H1 (cell line): ENCODE measurements around the gene PSMD13. TPM values are rescaled to one million over a fixed set of nuclear protein-coding genes. Genes with fewer than 3 reads are reported as not detected.

Experiments
- CTCF ChIA-PET: fragments of 300-600 bp; sonication (Branson Sonifier 250); formaldehyde crosslinking; loops from one replicate; lab custom pipeline; 2021; ENCODE audit not compliant: partially characterized antibody; lab: Charles Lee
- POLR2A ChIA-PET: fragments of 300-600 bp; sonication (Branson Sonifier 250); formaldehyde crosslinking; loops from one replicate; lab custom pipeline; 2021; ENCODE audit warnings: inconsistent platforms; ENCODE audit not compliant: partially characterized antibody; lab: Charles Lee
- DNase-seq, 2 experiments: peaks; one replicate each; pipeline versions ENCODE4 v3.0.0 to v3.0.0-alpha.2; 2010 to 2022; ENCODE audit warnings: low spot score in 2 of 2, low read depth in 1 of 2, mixed read lengths in 1 of 2
- FAIRE-seq: peaks from 2 replicates; lab custom pipeline; 2011; peaks lifted over from hg19 to GRCh38; lab: Jason Lieb, UNC
- H2AFZ ChIP-seq: 2 replicates; pipeline ENCODE4 v1.8.1; 2012; ENCODE audit warnings: low read length, inconsistent platforms
- H2AK5ac ChIP-seq: 2 replicates; pipeline ENCODE4 v1.6.1; 2013; ENCODE audit warnings: low read depth, low read length
- H2BK120ac ChIP-seq: replicated peaks from 2 replicates; pipeline ENCODE3; 2013; ENCODE audit warnings: low read depth, low read length, inconsistent platforms
- H2BK12ac ChIP-seq: 2 replicates; pipeline ENCODE4 v1.6.1; 2013; ENCODE audit warnings: low read depth, low read length
- H2BK15ac ChIP-seq: 2 replicates; pipeline ENCODE4 v1.6.1; 2013; ENCODE audit warnings: low read length
- H2BK20ac ChIP-seq: 2 replicates; pipeline ENCODE4 v1.6.1; 2013; ENCODE audit warnings: low read length
- H2BK5ac ChIP-seq: 2 replicates; pipeline ENCODE4 v1.6.1; 2013; ENCODE audit warnings: low read depth, low read length
- H3K14ac ChIP-seq: 2 replicates; pipeline ENCODE4 v1.6.1; 2013; ENCODE audit warnings: inconsistent platforms; ENCODE audit not compliant: insufficient read length
- H3K18ac ChIP-seq: 2 replicates; pipeline ENCODE4 v1.6.1; 2013; ENCODE audit warnings: low read length; ENCODE audit errors: extremely low read depth
- H3K23ac ChIP-seq: 2 replicates; pipeline ENCODE4 v1.6.1; 2013; ENCODE audit warnings: inconsistent platforms; ENCODE audit not compliant: insufficient read length
- H3K23me2 ChIP-seq: 2 replicates; pipeline ENCODE4 v1.6.1; 2013; ENCODE audit warnings: low read depth, low read length
- H3K27ac ChIP-seq: 2 replicates; pipeline ENCODE4 v1.6.1; 2011; ENCODE audit warnings: low read depth, low read length, inconsistent platforms
- H3K27me3 ChIP-seq, 4 experiments: replicated peaks in 1 of 4; 1 replicate in 1 of 4; 2 replicates in 3 of 4; pipeline versions ENCODE4 v1.6.1 to v1.8.1; 2011 to 2013; ENCODE audit warnings: low read length in 3 of 4, mild to moderate bottlenecking in 3 of 4, inconsistent platforms in 2 of 4, mixed read lengths in 2 of 4, moderate library complexity in 1 of 4; ENCODE audit not compliant: control insufficient read depth in 3 of 4, insufficient read depth in 3 of 4; ENCODE audit errors: extremely low read depth in 1 of 4
- H3K36me3 ChIP-seq, 4 experiments: 2 replicates each; pipeline versions ENCODE4 v1.6.1 to v1.8.1; 2011 to 2013; ENCODE audit warnings: mild to moderate bottlenecking in 4 of 4, low read length in 3 of 4, moderate library complexity in 2 of 4, control low read depth in 1 of 4, inconsistent platforms in 1 of 4; ENCODE audit not compliant: insufficient read depth in 4 of 4, control insufficient read depth in 2 of 4
- H3K4ac ChIP-seq: replicated peaks from 2 replicates; pipeline ENCODE3; 2013; ENCODE audit warnings: low read length, low read depth, mixed read lengths, inconsistent platforms; ENCODE audit not compliant: insufficient read length
- H3K4me1 ChIP-seq, 4 experiments: replicated peaks in 1 of 4; 1 replicate in 1 of 4; 2 replicates in 3 of 4; pipeline versions ENCODE4 v1.6.1 to v1.8.1; 2011 to 2013; ENCODE audit warnings: low read length in 3 of 4, inconsistent platforms in 2 of 4, mixed read lengths in 1 of 4; ENCODE audit not compliant: insufficient read depth in 4 of 4, control insufficient read depth in 3 of 4
- H3K4me2 ChIP-seq, 2 experiments: 2 replicates each; pipeline versions ENCODE4 v1.6.1 to v1.8.1; 2011 to 2013; ENCODE audit warnings: low read depth in 2 of 2, low read length in 2 of 2, control low read depth in 1 of 2, inconsistent platforms in 1 of 2, mild to moderate bottlenecking in 1 of 2; ENCODE audit not compliant: insufficient read depth in 1 of 2
- H3K4me3 ChIP-seq, 4 experiments: fragments of 200-600, 300-600 bp in 1 of 4; sonication (generic), shearing (Covaris generic), sonication (Bioruptor Twin) in 1 of 4; 2 replicates each; pipeline versions ENCODE4 v1.5.1 to v1.8.1; 2011 to 2016; ENCODE audit warnings: low read length in 4 of 4, low read depth in 3 of 4, control low read depth in 2 of 4, inconsistent platforms in 2 of 4, mild to moderate bottlenecking in 2 of 4, mixed read lengths in 1 of 4, moderate library complexity in 1 of 4; ENCODE audit not compliant: insufficient read depth in 2 of 4; ENCODE audit errors: extremely low read depth in 1 of 4
- H3K56ac ChIP-seq: replicated peaks from 2 replicates; pipeline ENCODE3; 2013; ENCODE audit warnings: low read depth, mild to moderate bottlenecking, mixed read lengths, low read length, inconsistent platforms; ENCODE audit not compliant: insufficient read length
- H3K79me1 ChIP-seq: 2 replicates; pipeline ENCODE4 v1.6.1; 2013; ENCODE audit warnings: low read depth, low read length, control low read depth
- H3K79me2 ChIP-seq, 2 experiments: 2 replicates each; pipeline versions ENCODE4 v1.6.1 to v1.8.1; 2012 to 2013; ENCODE audit warnings: low read length in 2 of 2, mild to moderate bottlenecking in 2 of 2, inconsistent platforms in 1 of 2; ENCODE audit not compliant: insufficient read depth in 2 of 2, control insufficient read depth in 1 of 2
- H3K9ac ChIP-seq, 4 experiments: replicated peaks in 1 of 4; 1 replicate in 1 of 4; 2 replicates in 3 of 4; pipeline versions ENCODE4 v1.6.1 to v1.8.1; 2011 to 2013; ENCODE audit warnings: low read depth in 3 of 4, low read length in 3 of 4, control low read depth in 2 of 4, mild to moderate bottlenecking in 2 of 4, moderate library complexity in 2 of 4, inconsistent platforms in 1 of 4; ENCODE audit errors: extremely low read depth in 1 of 4
- H3K9me3 ChIP-seq, 2 experiments: 2 replicates each; pipeline versions ENCODE4 v1.6.1 to v1.8.1; 2012 to 2013; ENCODE audit warnings: mild to moderate bottlenecking in 2 of 2, moderate library complexity in 2 of 2, control low read depth in 1 of 2, inconsistent platforms in 1 of 2, low read depth in 1 of 2, low read length in 1 of 2, mixed read lengths in 1 of 2; ENCODE audit not compliant: insufficient read depth in 2 of 2
- H4K20me1 ChIP-seq, 2 experiments: replicated peaks in 1 of 2; 2 replicates each; pipeline versions ENCODE3 to v1.8.1; 2011 to 2013; ENCODE audit warnings: inconsistent platforms in 2 of 2, low read length in 2 of 2, mild to moderate bottlenecking in 1 of 2; ENCODE audit not compliant: insufficient read depth in 2 of 2, control insufficient read depth in 1 of 2
- H4K5ac ChIP-seq: 2 replicates; pipeline ENCODE4 v1.6.1; 2013; ENCODE audit warnings: low read length, low read depth, mixed read lengths, inconsistent platforms; ENCODE audit not compliant: insufficient read length
- H4K8ac ChIP-seq: 2 replicates; pipeline ENCODE4 v1.8.0; 2013; ENCODE audit warnings: mild to moderate bottlenecking, moderate library complexity, low read length, inconsistent platforms; ENCODE audit not compliant: insufficient read depth; ENCODE audit errors: extremely low read depth
- H4K91ac ChIP-seq: replicated peaks from 2 replicates; pipeline ENCODE3; 2013; ENCODE audit warnings: low read length, mixed read lengths, inconsistent platforms; ENCODE audit not compliant: insufficient read length
- CREB1 ChIP-seq: IDR thresholded peaks from 2 replicates; pipeline ENCODE4 v1.6.1; 2012; ENCODE audit warnings: inconsistent platforms
- E2F6 ChIP-seq: IDR thresholded peaks from 2 replicates; pipeline ENCODE4 v1.6.1; 2012; ENCODE audit warnings: inconsistent platforms
- RAD21 ChIP-seq, 2 experiments: IDR thresholded peaks in 1 of 2; conservative IDR thresholded peaks in 1 of 2; 2 replicates each; pipeline ENCODE4 v1.6.1; 2011; ENCODE audit warnings: low read depth in 2 of 2, low read length in 2 of 2, improper control_type of control experiment in 1 of 2, inconsistent platforms in 1 of 2, mild to moderate bottlenecking in 1 of 2, moderate library complexity in 1 of 2
- RNF2 ChIP-seq: fragments of 200-900, 300-1000 bp; sonication (generic); IDR thresholded peaks from 2 replicates; pipeline ENCODE4 v1.7.1; 2016; ENCODE audit warnings: borderline replicate concordance, low read depth, mild to moderate bottlenecking, antibody characterized with exemption, low read length; ENCODE audit not compliant: poor library complexity, severe bottlenecking; ENCODE audit errors: missing control alignments
- SP2 ChIP-seq: IDR thresholded peaks from 2 replicates; pipeline ENCODE4 v1.6.1; 2012; ENCODE audit warnings: mild to moderate bottlenecking, low read length, inconsistent platforms
- SUZ12 ChIP-seq: fragments of 200-600 bp; sonication (generic); IDR thresholded peaks from 2 replicates; pipeline ENCODE4 v1.6.1; 2012; ENCODE audit warnings: mild to moderate bottlenecking, inconsistent platforms, low read length, moderate library complexity, mixed read lengths
- WGBS, 2 experiments: shearing (Covaris generic) in 1 of 2; methylation state at CpG; one replicate each; pipeline versions ENCODE4 v1.1.6 to v1.1.7; 2013 to 2015; ENCODE audit warnings: low lambda C conversion rate in 2 of 2, mixed read lengths in 2 of 2, inconsistent platforms in 1 of 2, low coverage in 1 of 2, missing lambda C conversion rate in 1 of 2; ENCODE audit not compliant: insufficient replicate concordance in 2 of 2, insufficient coverage in 1 of 2, insufficient read length in 1 of 2; ENCODE audit errors: extremely low coverage in 1 of 2, missing lambda C conversion rate in 1 of 2; 5-methylcytosine and 5-hydroxymethylcytosine counted together
- polyA plus RNA-seq, 7 experiments: library from polyadenylated mRNA; depleted of rRNA in 3 of 7; stranded (reverse) in 5 of 7; unstranded in 2 of 7; fragments of >200 nt in 5 of 7; fragments of 200-250 nt in 2 of 7; gene quantifications; 1 replicate in 5 of 7; 2 replicates in 1 of 7; 4 replicates in 1 of 7; pipeline versions ENCODE4 v1.2.1 to v1.2.3, GENCODE V29; 2011 to 2013; ENCODE audit warnings: missing spikeins in 2 of 7, mixed read lengths in 2 of 7
- total RNA-seq: library from RNA; stranded (reverse); fragmentation: NEBNext Ultra II Directional; extraction: Animal tissue kit (Norgen Biotek cat#: 25700); gene quantifications from 2 replicates; pipeline ENCODE4 v1.2.1, GENCODE V29; 2021

The PSMD13 gene
- total and polyA plus RNA-seq, 2 of the 8 experiments (the other 6 are each of a cell fraction or from before 2014, with no cell fraction given), result 121 to 141 TPM

GRCh38 chr11:259413-259812 lies 22.6 kb downstream of the PSMD13 start:
- POLR2A ChIA-PET, result no interaction called here
- no peak overlapping the region for H2AFZ ChIP-seq

More at GRCh38 chr11:259413-259812, 22.6 kb downstream of the PSMD13 start:
- Histone ChIP-seq H3K56ac (no peak overlapping the region), H2BK5ac (no peak overlapping the region), H2BK120ac (no peak overlapping the region), H4K5ac (no peak overlapping the region), H3K4ac (no peak overlapping the region), H2BK20ac (no peak overlapping the region), H3K18ac (no peak overlapping the region)
- CTCF ChIA-PET, result interaction anchor here (0.8 to 1.8 kb wide), 7 partner anchors 9 to 104 kb away, joined by 3 to 6 read pairs (median 4); no protein-coding TSS in a partner anchor
- 84% methylated on average over 10 of the region's 10 CpGs; no CpG with 5 or more reads in 1 of the 2 experiments for WGBS, 2 experiments
- TF ChIP-seq E2F6 (no peak), CREB1 (no peak), RNF2 (no peak), SP2 (no peak), RAD21 (IDR thresholded peaks at IDR 0.05 in 1 of 2, conservative IDR thresholded peaks at IDR 0.05 in 1 of 2; ENCODE audit: low read depth in 2 of 2, low read length in 2 of 2) (no peak), SUZ12 (no peak)
- TF ChIP-seq, all 59 proteins: peak for 0
- Histone ChIP-seq H4K8ac (no peak overlapping the region), H3K27ac (no peak overlapping the region), H2BK12ac (no peak overlapping the region), H3K4me1 (no peaks in the 10 kb centered on the region), H3K4me2 (no peak overlapping the region), H4K91ac (no peak overlapping the region), H3K4me3 (no peak overlapping the region), H3K79me2 (no peaks in the 10 kb centered on the region), H3K14ac (no peak overlapping the region), H3K27me3 (no peaks in the 10 kb centered on the region), H3K36me3 (no peaks in the 10 kb centered on the region), H2AK5ac (no peak overlapping the region), H3K23me2 (peaks cover 6% of the 10 kb centered on the region; the same call in 1 of the 2 replicates), H3K9me3 (no peaks in the 10 kb centered on the region), H2BK15ac (no peak overlapping the region), H3K79me1 (no peaks in the 10 kb centered on the region), H3K23ac (no peak overlapping the region), H3K9ac (no peak overlapping the region), H4K20me1 (no peaks in the 10 kb centered on the region)
- DNase-seq (no peak), FAIRE-seq (no peak)
